Skeletal muscle cell (primary cell): ENCODE results near the gene NBL1.
A peak's percentile ranks its signal among the peaks of the same experiment; 100 is the strongest.

ENCODE experiments used
- DNase-seq: peaks from one replicate; pipeline ENCODE4 v3.0.0-alpha.2; 2010; ENCODE audit warnings: low read depth
- H3K4me3 ChIP-seq: 2 replicates; pipeline ENCODE4 v1.5.1; 2011; ENCODE audit warnings: low read depth, mild to moderate bottlenecking, control low read depth, low read length, moderate library complexity

The NBL1 gene, protein sequence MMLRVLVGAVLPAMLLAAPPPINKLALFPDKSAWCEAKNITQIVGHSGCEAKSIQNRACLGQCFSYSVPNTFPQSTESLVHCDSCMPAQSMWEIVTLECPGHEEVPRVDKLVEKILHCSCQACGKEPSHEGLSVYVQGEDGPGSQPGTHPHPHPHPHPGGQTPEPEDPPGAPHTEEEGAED

GRCh38 chr1:19643602-19644394 lies at the start of gene NBL1:
Gene NBL1 (plus strand): TSS chr1:19644311. CDS start chr1:19655031, 10,720 bp downstream.
- peak within 1 kb of the TSS; percentile 61 for H3K4me3 ChIP-seq
- no peak for DNase-seq

DNA sequence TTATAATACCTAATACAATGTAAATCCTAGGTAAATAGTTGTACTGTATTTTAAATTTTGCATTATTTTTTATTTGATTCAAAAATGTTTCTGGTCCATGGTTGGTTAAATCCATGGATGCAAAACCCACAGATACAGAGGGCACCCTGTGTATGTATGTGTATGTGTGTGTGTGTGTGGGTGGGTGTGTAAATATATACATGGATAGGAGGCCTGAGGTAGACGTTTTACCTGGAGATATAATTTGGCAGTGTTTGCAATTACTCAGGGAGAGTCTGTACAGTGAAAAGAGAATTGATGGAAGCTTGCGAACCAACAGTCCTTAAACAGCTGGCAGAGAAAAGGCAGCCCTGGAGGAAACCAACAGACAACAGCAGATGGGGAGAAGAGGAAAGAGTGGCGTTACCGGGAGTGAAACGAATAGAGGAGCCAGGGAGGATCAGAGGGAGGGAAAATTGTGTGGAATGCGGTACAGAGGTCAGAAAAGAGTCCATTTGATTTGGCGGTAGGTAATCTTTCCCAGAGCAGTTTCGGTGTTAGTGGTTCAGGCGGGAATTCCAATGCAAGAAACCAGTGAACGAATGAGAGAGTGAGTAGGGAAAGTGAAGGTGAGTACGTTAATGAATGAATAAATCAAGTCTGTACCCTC lies 47.9 kb upstream of the NBL1 start:
- peak overlapping the region; percentile 98 for H3K4me3 ChIP-seq
- DNase-seq: no peak

DNA sequence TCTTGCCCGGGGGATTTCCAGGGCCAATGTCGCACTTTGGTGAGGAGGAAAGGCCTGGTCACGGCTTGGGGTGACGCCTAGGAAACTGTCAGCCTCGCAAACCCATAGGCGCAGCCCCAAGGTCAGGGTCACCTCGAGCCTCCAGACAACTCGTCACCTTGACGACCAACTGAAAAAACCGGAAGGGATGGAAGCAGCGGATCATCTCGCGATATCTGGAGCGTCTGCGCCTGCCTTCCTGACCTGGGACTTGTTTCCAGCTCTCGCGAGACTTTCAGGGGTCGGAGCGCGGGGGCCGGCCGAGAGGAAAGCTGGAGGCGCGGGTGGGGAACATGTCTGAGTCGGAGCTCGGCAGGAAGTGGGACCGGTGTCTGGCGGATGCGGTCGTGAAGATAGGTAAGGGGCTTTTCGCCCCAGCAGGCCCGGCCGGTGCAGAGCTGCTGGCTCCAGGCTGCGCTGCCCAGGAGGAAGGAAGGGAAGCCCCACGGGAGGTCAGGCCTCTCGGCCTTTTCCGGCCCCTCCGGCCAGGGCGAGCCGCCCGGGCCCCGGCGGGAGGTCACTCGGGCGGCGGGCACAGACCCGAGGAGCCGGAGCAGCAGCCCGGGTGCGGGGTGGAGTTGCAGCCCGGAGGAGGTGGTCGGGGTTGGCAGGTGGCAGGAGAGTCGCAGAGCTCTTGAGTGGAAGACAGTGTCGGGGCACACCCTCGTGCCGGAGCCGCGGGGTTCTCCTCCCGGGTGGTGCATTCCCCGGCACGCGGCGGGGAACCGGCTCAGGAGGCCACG lies 47.2 kb upstream of the NBL1 start:
- H3K4me3 ChIP-seq: peak overlapping the region; percentile 98
- DNase-seq: peak; percentile 91

DNA sequence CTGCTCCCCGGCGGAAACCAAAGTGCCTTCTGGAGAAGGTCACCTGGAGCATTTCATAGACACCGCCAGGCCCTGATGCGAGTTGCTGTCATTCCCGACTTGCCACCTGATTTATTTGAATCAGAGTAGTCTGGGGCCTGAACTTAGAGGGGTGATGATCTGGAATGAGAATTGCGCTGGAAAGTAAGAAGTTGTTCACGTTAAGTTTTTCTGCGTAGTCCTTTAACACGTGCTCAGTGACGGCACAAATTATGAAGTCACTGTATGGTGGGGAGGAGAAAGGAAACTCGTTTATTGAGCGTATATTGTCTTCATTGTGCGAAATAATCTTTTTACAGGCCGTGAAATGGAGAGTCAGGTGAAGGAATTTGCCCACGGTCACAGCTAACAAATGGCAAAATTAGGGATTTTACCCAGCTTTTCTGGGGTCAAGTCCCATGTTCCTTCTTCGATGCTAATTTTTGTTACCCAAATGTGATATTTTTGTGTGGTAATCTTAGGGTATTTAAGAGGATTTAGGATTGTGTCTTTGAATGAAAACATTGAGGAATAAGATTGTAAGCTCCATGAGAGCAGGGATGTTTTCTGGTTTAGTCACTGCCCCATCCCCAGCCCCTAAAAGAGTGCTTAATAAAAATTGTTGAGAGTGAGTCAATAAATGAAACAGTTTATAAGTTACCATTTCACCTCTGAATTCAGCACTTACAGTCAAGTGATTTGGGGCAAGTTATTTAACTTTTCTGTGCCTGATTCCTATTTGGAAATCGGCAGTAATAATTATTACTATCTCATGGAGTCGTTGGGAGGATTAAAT lies 46.4 kb upstream of the NBL1 start:
- peak overlapping the region; percentile 98 for H3K4me3 ChIP-seq
- no peak for DNase-seq

DNA sequence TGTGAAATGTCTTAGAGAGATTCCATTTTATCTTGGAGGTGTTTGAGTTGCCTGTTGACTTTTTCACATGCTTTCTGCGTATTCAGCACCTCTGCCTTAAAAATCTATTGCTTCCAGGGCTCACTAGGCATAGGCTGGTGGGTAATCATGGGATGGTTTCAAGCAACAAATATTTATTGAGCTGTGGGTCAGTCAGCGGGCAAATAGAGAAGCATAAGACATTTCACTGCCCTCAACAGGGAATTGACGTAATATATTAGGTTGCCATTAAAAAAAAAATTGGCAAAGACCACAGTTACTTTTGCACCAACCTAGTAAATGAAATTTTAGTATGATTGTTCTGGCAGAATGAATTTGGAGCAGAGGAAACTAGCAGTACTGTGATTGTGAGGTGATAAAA lies 44.3 kb upstream of the NBL1 start:
- no peak for DNase-seq
- no peak overlapping the region for H3K4me3 ChIP-seq

DNA sequence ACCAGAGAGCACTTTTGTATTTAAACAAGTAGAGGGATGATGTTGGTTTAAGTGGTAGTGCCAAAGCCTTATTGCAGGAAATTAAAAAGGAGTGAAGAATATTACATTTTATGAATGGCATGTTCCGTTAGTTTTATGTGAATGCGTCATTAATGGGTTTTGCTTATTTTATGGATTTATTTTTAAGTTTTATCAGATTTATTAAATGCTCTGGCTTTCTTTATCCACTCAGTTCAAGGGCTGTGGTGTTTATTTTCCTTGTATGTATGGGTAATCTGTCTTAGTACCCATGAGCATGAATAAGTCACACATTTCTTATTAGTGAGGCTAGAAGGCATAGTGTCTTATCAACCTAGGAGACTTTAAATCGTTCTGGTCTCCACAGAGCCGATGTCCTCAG lies 41.6 kb upstream of the NBL1 start:
- no peak overlapping the region for H3K4me3 ChIP-seq
- no peak for DNase-seq

DNA sequence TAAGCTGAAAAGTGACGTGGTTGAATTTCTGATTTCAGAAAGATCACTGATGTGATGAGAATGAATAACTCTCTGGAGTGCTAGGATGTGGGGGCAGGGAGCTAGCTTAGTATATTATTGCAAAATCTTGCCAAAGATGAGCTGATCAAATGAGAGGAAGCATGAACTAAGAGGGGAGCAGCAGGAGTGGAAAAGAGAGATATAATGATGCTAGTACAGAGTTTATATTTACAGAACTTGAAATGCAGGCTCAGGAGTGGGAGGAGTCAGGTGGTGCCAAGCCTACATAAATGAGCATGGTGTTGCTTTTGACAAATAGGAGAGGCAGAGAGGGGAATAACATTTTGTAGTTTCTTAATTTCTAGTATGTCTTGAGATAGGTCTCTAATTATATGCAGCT lies 38.1 kb upstream of the NBL1 start:
- H3K4me3 ChIP-seq: no peak overlapping the region
- no peak for DNase-seq

DNA sequence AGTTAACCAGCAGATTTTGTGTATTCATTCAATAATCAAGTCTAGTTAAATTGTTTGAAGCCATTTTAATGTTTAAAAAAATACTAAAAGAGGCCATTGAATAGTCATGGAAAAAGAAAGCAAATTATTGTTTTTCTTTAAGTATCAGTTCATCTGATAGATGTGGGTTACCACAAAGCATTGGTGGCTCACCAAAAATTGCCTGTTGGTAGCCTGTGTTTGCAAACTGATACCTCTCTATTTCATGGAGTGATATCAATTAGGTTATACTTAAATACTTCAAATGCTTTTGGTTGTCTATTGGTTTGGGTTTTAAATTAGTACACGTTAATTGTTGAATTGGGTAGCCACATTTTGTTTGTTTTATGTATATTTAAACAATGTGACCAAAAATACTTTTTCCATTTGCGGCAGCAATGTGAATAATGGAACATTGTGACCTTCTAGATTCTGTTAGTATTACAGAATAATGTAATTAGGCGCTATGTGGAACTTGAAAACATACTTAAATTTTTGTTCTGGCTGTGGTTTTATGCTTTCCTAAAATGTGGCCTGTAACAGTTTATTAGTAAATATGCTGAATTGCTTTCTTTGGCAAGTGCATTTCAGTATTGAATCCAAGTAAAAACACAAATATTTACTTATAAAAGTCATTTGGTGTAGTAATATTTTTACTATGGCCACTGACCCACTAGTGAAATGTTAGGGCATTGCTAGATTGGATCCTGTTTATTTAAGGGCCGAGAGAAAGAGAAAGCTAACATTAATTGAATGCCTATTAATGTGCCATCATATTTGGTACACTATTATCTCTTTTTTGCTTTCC lies 37.1 kb upstream of the NBL1 start:
- no peak for DNase-seq
- no peak overlapping the region for H3K4me3 ChIP-seq

DNA sequence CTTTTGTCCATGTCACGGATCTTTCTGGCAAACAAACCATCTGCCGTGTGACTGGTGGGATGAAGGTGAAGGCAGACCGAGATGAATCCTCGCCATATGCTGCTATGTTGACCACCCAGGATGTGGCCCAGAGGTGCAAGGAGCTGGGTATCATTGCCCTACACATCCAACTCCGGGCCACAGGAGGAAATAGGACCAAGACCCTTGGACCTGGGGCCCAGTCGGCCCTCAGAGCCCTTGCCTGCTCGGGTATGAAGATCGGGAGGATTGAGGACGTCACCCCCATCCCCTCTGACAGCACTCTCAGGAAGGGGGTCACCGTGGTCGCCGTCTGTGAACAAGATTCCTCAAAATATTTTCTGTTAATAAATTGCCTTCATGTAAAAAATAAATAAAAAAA lies 35.9 kb upstream of the NBL1 start:
- H3K4me3 ChIP-seq: no peak overlapping the region
- DNase-seq: no peak

DNA sequence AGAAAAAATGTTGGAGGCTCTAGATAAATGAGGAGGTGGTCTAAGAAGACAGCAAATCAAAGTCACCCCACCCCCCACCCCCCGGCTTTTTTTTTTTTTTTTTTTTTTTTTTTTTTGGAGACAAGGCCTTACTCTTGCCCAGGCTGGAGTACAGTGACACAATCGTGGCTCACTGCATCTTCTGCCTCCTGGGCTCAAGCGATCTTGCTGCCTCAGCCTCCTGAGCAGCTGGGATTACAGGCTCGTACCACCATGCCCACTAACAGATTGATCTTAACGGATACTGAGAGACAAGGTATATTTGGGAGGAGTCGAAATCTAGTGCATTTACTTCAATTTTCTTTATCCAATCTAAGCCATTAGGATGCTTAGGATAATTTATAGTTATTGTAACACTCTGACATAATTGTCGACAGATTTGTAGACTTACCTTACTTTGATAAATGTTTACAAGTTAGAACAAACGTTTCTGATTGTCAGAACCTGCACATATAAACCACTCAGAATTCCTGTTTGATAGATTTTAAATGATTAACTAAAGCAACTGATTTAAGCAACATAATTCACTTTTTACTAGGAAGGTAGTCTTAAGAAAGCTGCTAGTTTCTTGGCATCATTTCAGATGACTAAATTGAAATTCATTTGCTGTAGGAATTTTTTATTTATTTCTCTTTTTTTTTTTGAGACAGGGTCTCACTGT lies 33.7 kb upstream of the NBL1 start:
- H3K4me3 ChIP-seq: no peak overlapping the region
- DNase-seq: no peak

GRCh38 chr1:19612530-19612929 lies 31.6 kb upstream of the NBL1 start:
- DNase-seq: no peak
- no peak overlapping the region for H3K4me3 ChIP-seq

- no peak overlapping the region for H3K4me3 ChIP-seq
- DNase-seq: no peak
Observed at GRCh38 chr1:19613171-19613703, 30.9 kb upstream of the NBL1 start.

GRCh38 chr1:19615438-19615837 lies 28.7 kb upstream of the NBL1 start:
- H3K4me3 ChIP-seq: no peak overlapping the region
- no peak for DNase-seq

- DNase-seq: no peak
- H3K4me3 ChIP-seq: no peak overlapping the region
Observed at GRCh38 chr1:19616489-19616888, 27.6 kb upstream of the NBL1 start.

DNA sequence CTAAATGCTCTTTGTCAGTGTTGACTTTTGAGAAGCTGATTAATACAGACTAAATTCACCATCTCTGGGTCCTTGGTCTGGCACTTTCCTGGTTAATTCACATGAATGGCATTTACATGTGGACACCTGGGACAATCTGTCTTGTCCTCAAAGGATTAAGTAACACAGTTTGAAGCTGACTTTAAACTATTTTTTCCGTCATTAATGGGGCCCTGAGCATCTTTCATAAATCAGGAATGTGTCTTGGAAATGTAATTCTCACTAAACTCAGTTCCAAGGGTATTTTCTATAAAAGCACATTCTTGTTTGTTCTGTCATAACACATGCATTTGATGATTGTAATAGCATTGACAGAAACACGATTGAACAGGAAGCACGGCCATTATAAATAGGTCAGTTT lies 26.7 kb upstream of the NBL1 start:
- no peak overlapping the region for H3K4me3 ChIP-seq
- no peak for DNase-seq

DNA sequence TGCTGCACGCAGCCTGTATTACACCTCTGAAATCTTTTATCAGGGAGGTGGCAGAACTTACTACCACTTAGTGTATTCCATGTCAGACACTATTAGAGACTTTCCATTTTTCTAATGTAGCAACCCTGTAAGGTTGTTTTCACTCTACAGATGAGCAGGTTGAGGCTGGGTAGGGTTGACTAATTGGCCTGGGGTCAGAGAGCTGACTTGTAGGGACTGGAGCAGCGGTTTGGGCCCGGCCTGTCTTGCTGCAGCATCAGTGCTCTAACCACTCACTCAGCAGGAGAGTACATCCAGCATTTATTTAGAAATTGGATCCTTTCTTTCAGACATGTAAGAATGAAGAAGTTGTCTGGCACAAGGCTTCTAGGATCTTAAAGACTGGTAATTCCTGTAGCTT lies 25.7 kb upstream of the NBL1 start:
- DNase-seq: no peak
- H3K4me3 ChIP-seq: no peak overlapping the region

DNA sequence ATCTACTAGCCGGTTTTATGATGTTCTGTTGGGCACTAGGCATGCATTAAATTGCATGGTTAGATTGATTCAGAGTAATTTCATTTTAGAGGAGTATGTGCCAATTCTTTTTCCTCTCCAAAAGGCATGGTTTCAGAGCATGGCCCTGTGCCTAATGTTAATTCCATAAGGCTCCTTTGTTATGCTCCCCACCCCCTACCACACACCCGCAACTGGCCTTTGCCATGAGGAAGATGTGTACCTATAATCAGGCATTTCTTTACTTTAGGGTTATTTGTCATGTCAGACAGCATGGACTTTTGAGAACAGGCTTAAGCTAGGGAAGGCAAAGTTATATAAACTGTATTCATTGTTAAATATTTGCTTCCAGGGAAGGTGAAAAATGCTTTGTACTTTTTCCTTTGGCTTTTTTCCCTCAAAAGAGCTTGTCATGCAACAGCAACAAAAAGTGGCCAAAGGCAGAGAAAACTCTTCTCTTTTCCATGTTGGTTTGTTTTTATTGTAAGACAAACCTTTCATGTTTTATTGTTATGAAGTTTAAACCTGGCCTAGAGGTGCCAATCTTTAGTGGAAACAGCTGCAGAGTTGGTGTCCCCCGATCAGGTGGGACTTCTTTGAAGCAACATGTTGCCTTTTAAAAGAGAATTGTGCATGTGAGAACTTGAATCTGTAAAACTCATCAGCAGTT lies 24.3 kb upstream of the NBL1 start:
- no peak overlapping the region for H3K4me3 ChIP-seq
- DNase-seq: no peak
